HG03060 (cell line): Measurements from ENCODE around the gene ZNF473.

Experiments
- ATAC-seq: cut with Tn5 transposase; IDR thresholded peaks from one replicate; pipeline ENCODE4 v1.9.1; 2021; ENCODE audit warnings: low read depth, moderate number of reproducible peaks; ENCODE audit not compliant: unreplicated experiment

ZNF473 gene

DNA sequence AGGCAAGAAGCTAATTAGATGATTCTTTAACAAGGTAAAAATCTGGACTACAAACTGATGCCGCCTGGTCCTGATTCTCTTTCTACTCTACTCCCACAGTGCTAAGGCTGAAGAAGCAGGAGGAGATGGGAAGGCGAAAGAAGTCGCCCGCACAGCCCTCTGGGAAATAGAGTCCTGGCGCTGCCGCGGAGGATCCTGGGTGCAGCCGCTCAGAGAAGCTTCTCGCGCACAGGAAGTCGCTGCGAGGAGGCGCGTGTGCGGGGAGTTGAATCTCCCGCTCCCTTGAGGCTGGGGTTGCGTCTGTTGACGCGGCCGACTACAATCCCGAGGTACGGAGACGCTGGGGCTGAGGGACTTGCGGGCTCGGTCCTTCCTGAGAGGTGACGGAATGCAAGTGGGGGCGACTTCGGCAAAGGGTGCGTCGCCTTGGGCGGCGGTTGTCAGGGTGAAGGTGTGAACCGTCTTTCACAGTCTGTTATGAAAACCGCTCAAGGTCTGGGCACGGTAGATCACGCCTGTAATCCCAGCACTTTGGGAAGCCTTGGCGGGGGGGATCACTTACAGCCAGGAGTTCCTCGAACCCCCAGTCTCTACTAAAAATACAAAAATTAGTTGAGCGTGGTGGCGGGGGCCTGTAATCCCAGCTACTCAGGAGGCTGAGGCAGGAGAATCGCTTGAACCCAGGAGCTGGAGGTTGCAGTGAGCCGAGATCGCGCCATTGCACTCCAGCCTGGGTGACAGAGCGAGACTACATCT, at the start of gene ZNF473:
ZNF473 (plus strand) TSS at position 212 of the 756 bp plus-strand sequence. CDS start 5,078 bp downstream, outside the sequence.
- peak; percentile 58 for ATAC-seq

GRCh38 chr19:49976496-49976895, 49.3 kb upstream of the ZNF473 start:
- no peak for ATAC-seq

GRCh38 chr19:49977076-49977475, 48.7 kb upstream of the ZNF473 start:
- ATAC-seq: no peak

- no peak for ATAC-seq
Observed at GRCh38 chr19:49977881-49978280, 47.9 kb upstream of the ZNF473 start.

GRCh38 chr19:49978324-49978723, 47.5 kb upstream of the ZNF473 start:
- ATAC-seq: no peak

DNA sequence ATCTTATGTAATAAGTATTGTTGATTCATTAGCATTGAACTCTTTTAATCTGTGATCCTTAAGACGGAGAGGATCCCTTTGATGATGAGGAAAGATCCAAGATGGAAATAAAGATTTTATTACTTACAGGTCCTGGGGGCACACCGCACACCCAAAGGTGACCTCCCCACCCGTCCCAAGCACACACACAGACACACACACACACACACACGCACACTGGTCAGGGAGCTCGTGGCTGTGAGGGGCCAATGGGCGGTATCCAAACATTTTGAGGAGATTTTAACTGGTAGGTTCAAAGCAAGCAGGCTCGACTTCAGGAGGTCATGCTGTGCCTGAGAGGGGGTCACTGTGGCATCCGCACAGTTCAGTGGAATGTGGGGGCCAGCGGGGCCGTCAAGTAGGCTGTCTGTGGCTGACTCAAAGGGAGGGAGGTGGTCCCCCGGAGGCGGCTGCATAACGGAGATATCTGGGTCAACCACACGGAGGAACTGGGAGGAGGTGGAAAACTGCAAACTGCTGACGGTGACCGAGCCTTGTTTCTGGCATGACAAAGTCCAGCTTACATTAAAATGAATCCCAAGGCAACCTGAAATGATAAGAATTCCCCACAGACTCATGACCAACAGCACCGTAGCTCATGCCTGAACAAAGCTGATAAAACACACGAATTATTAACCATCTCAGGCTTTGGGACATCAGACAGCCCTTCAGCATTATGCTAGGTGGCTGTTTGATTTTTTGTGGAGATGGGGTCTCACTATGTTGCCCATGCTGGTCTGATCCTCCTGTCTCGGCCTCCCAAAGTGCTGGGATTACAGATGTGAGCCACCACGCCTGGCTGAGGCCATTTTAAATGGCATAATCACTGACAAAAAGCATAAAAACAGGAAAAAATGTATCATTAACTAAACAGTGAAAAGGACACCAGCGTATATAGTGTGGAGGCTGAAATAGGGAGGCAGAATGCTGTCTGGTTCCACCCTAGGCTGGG, 43.9 kb upstream of the ZNF473 start:
- ATAC-seq: no peak

DNA sequence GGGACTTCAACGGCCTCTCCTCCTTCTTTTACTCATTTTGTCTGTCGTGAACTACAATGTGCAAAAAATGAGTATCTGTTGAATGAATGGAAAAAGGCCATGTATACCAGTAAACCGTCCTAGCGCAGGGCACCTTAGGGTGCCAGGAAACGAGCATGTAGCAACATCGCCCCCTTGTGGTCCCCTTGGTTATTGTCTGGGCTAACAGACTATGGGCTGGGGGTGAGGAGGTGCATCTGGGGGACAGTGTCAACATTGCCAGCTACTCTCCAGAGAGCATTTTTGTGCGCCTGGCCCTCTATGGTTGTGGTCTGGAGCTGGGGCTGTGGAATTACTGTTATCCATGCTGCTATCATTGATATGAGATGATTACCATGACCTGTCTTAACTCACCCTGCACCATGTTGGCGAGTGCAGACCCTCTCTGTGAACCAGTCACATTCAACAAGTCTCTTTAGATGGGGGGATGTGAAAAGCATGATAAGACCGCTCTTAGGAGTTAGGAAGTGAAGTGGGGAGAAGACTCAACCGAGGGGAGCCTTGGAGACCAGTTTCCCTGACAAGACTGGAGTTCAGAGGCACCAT, 42.1 kb upstream of the ZNF473 start:
- ATAC-seq: no peak

DNA sequence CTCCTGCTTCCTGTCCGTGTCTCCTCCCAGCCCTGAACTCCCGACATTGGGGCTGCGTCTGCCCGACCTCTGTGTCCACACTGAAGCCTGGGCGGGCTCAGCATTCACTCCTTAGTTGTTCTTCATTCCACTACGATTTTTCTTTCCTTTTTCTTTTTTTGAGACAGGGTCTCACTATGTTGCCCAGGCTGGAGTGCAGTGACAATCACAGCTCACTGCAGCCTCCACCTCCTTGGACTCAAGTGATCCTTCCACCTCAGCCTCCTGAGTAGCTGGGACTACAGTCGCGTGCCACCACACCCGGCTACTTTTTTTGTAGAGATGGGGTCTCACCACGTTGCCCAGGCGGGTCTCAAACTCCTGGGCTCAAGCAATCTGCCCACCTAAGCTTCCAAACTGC, 41.3 kb upstream of the ZNF473 start:
- no peak for ATAC-seq

GRCh38 chr19:49985871-49986270, 39.9 kb upstream of the ZNF473 start:
- ATAC-seq: no peak

DNA sequence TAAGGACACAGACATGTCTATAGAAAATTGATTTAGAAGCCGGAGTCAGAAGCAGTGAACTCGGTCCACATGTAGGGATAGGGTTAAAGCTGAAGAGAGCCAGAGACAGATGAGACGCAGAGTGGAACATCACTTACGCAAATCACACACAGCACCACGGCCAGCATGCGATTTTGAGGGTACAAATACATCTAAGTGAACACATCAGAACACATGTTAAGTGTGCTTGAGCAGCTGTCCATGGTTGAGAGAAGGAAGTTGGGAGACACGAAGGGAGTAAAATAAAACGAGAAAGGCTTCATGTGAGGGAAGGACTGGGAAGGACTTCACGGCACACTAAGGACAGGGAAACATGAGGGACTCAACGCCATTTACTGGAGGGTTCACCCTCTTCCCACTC, 39.5 kb upstream of the ZNF473 start:
- no peak for ATAC-seq

DNA sequence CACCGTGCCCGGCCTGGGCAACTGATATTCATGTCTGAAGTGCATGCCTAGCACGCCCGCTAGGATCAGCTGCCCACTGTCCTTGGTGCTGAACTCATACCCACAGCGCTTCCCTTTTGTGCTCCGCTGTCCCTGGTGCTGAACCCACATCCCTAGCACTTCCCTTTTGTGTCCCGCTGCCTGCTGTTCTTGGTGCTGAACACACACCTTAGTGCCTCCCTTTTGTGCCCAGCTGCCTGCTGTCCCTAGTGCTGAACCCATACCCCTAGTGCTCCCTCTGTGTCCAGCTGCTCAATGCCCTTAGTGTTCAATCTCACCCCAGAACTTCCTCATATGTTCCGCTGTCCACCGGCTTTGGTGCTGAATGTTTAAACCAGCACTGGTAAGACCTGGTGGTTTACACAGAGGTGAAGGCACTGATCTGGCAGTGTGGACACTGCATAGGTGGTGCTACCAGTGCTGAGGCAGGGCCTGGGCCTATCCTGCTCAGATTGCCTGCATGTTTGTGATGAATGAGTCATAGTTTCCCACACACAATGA, 38.6 kb upstream of the ZNF473 start:
- ATAC-seq: no peak

DNA sequence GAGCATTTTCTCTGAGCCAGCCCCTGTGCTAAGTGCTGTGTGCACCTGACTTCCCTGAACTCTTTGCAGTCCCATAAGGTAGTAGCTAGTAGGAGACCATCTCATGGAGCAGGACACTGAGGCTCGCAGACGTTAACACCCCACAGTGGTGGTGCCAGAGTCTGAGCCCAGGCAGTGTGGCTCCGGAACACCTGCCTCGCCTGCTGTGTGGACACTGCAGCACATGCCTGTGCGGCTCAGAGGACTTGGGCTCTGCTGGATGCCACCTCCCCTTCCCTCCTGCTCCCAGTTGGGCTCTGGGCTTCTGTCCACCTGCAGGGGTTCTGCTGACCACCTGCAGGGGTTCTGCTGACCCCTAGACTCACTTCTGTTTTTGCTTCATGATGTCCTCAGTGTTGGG, 37.8 kb upstream of the ZNF473 start:
- no peak for ATAC-seq

DNA sequence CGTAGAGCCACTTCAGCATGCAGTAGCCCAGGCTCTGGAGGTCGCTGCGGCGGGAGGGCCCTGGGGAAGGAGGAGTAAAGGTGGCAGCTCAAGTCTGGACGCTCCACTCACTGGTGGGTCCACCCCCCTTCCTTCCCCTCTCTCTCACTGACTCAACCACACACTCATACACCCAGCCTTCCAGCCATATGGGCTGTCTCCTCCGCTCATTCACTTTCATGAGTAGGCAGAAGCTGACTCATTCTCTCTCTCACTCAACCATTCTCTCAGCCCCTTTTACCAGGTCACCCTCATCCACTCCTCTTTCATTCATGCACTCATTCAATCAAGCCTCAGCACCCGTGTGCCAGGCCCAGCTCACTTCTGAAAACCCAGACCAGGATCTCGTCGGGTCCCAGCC, 37.4 kb upstream of the ZNF473 start:
- no peak for ATAC-seq

GRCh38 chr19:49997709-49998108, 28.1 kb upstream of the ZNF473 start:
- ATAC-seq: no peak

DNA sequence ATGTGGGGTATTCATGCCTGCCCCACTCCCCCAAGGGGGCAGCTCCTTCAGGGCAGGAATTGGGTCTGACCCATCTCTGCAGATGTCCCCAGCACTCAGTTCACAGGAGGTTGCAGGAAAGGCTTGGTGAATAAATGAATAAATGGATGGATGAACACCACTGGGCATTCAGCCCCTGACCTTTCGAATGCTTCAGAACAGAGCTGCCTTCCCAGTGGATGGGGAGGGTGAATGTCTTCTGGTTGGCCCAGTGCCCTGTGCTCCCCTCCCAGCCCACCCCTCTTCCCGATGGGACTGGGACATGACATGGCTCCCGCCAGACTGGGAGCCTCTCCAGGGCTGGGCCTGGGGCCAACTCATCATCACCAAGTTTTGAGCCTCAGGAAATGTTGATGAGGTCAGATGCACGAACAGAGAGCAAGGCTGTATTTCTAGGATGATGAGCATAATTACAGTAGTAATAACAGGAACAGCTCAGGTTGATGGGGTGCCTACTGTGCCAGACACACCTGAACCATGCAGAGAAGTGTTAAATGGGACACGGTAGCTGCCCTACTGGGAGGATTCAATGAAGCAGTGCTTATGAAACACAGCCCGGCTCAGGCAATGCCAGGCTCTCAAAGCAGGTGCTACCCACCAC, 26.3 kb upstream of the ZNF473 start:
- ATAC-seq: no peak

- ATAC-seq: no peak
Observed at GRCh38 chr19:50000038-50000840, 25.6 kb upstream of the ZNF473 start.

DNA sequence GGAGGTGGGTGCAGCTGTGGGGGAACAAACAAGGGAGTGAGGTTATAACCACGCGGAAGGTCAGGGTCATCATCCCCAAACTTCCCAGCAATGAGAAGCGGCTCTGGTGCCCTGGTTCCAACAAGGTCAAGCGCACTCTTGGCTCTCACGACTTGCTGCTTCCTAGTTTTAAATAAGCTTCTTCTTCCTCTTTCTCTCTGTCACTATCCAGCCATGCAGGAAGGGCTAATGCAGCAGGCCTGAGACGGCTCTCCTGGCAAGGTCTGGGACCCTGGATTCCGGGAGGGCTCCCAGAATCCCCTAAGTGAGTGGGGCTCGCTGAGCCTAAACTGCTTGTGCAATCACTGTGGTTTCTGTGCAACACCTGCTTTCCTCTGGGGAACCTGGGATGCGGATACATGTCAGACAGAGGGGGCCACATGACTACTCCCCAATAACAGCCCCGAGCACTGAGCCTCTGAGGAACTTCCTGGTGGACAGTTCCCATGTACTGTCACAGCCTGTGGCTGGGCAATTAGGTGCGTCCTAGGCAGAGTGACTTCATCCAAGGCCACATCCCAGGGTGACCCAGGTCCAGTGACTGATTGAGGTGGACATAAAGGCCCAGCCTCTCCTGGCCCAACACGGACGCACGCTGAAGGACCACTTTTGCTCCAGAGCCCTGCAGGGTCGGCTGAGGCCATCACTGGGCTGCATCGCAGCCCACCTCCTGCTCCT, 24.8 kb upstream of the ZNF473 start:
- no peak for ATAC-seq

DNA sequence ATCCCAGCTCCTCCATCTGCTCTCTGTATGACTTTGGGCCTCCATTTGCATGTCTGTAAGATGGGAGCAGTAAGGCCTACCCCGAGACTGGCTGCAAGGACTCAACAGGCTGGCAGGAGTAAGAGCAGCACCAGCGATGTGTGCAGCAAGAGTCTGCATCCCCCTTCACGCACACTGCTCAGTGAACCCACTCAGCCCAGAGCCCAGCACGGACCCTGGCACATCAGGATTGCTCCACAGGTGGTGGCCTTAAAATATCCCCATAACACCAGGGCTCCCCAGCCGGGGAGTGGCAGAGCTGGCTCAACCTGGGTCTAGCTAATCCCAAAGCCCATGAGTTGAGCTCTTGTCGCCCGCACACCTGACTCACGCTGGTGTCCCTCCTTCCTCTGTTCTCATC, 24.0 kb upstream of the ZNF473 start:
- ATAC-seq: no peak

- no peak for ATAC-seq
Observed at GRCh38 chr19:50002386-50002960, 23.3 kb upstream of the ZNF473 start.
